ENCODE results near the gene MYL7. TPM values are rescaled to one million over a fixed set of nuclear protein-coding genes. Genes with fewer than 3 reads are reported as not detected.
A peak's percentile ranks its signal among the peaks of the same experiment; 100 is the strongest.

The MYL7 gene
- total RNA-seq, 1 experiment from 2014 or later: not detected

DNA sequence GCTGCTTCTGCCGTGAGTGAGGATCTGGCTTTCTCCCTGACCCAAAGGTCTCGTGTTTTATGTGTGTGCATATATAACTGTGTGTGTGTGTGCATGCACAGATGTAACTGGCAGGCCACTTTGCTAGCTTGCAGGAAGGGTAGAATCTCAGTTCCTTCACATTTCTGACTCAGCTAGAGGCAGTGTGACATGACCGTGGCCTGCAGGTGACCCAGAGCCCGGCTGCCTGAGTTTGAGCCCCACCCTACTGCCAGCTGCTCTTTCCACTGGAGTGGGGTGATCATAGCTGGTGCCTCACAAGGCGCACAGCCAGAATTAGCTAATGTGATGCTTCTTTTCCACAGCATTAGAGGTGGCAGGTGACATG is 9.3 kb upstream of the MYL7 start:
- peak; percentile 66 for DNase-seq (ENCODE audit: low spot score)

DNA sequence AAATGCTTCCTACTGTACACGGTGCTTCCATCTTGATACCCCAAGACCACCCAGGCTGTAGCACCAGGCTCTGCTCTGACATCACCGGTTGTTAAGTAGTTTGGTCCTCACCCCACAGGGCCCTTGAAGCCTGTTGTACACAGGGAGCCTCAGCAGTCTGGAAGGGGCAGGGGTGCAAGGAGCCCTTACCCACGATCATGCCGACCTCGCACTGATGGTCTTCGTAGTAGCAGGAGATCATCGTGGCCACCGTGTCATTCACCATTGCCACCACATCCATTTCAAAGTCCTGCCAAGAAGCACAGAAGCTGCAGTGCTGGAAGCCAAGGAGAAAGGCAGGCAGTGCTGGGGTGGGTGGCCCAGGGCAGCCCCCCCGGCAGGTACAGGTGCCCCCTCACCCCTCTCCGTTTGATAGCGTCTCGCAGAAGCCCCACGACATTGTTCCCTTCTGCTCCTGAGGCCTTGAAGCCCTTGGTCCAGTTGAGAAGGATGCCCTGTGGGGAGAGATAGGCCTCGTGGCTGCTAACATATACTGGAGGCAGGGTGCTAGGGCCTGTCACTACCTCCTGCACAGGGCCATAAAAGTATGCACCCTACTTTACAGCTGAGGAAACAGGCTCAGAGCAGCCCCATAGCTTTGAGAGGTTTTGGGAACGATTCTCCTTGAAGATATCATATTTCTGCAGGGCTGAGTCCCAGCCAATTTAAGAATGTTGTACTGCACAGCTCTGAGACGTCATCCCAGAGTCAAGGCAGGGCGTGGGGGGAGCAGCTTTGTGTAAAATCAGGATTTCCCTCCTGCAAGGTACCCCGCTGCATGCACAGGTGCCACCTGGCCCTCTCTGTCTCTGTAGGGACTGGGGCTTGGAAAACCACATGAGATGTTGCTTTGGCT is 8.7 kb upstream of the MYL7 start:
- DNase-seq (ENCODE audit: low spot score): no peak

- DNase-seq (ENCODE audit: low spot score): no peak
Measured at GRCh38 chr7:44148961-44149536, 7.9 kb upstream of the MYL7 start.

DNA sequence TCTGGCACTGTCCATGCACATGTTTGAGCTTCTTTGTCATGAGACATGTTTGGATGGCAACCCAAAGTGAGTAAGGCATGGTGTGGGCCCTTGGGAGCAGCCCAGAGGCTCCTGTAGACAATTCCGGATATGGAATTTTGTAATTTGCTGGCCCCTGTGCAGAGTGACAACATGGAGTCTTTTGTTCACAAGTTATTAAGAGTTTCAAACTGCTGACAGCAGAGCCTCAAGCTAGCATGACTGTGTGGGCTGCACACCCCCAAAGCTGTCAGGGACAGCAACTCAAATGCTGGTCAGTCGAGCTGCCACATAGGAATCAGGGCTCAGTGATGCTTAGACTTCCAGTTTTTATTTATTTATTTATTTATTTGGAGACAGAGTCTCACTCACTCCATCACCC is 7.0 kb upstream of the MYL7 start:
- DNase-seq (ENCODE audit: low spot score): no peak

GRCh38 chr7:44147026-44147991 is 6.2 kb upstream of the MYL7 start:
- DNase-seq (ENCODE audit: low spot score): peak; percentile 35

DNA sequence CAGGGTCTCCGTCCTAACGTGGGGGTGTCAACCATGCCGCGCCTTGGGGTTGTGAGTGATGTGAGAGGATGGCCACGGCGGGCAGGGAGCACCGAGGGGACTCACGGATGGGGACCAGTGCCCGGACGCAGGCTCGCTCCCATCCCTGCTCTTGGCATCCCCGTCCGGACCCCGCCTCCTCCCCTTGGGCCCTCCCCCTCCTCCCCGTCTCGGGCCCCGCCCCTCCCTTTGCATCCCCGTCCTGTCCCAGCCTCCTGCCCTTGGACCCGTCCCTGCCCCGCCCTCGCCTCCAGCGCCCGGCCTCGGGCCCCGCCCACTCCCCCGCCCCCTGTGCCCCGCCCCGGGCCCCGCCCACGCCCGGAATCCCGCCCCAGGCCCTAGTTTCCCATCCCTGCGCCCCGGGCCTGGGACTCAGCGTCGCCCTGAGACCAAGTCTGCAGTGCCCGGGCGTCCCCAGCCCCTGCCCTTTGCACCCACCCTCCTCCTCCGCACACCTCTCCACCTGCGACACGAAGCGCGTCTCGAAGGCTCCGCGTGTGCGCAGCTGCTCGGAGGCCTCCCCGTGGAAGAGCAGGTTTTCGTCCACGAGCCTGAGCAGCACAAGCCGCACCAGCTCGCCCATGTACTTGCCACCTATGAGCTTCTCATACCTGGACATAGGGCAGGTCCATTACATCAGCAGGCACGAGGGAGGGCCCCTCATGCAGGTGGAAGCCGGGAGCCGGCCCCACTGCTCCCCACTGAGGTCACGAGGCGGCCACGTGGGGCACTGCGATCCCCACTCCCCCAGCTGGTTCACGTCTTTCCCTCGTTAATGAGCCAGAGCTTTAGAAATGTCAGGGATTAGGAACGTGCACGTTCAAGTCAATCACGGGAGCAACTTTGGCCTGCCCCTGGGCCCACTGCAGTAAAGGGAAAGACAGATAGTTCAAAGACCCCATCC is 5.1 kb upstream of the MYL7 start:
- DNase-seq (ENCODE audit: low spot score): no peak

DNA sequence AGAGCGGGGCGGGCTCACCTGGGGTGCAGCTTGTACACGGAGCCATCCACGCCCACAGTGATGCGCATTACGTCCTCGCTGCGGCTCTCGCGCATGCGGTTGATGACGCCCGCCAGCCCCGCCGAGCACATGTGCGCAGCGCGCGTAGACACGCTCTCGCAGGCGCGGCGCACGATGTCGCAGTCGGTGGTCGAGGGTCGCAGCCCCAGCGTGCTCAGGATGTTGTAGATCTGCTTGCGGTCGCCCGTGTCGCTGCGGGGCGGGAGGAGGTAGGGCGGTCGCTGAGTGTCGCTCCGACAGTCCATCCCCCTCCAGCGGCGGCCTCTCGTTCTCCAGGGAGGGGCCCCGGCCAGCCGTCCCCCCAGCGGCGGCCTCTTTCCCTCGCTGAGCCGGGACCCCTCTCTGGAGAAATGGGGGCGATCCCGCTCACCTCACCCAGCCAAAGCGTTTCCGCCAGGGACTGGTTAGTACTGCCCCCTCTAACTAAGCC is 4.4 kb upstream of the MYL7 start:
- no peak for DNase-seq (ENCODE audit: low spot score)

DNA sequence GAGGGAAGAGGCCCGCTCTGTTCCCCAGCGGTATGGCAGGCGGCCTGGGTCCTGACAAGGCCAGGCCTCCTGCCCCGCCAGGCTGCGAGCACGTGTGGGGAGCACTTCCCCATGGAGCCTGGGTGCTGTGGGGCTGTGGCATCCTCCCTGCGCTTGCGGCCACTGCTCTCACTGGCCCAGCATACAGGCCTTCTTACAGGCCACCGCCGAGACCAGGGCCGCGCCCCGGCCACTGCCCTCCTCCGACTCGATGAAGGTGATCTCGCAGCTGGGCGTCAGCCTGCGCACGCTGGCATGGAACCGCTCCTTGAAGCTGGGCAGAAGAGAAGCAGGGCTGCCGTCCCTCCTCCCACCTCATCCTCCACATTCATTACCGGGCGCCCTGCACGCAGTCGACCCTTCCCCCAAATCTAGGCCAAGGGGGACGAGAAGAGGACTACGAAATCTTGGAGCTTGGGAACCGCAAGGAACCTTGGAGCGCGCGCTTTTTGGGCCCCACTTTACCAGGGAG is 3.9 kb upstream of the MYL7 start:
- DNase-seq (ENCODE audit: low spot score): no peak

- no peak for DNase-seq (ENCODE audit: low spot score)
Measured at GRCh38 chr7:44144426-44144967, 3.4 kb upstream of the MYL7 start.

DNA sequence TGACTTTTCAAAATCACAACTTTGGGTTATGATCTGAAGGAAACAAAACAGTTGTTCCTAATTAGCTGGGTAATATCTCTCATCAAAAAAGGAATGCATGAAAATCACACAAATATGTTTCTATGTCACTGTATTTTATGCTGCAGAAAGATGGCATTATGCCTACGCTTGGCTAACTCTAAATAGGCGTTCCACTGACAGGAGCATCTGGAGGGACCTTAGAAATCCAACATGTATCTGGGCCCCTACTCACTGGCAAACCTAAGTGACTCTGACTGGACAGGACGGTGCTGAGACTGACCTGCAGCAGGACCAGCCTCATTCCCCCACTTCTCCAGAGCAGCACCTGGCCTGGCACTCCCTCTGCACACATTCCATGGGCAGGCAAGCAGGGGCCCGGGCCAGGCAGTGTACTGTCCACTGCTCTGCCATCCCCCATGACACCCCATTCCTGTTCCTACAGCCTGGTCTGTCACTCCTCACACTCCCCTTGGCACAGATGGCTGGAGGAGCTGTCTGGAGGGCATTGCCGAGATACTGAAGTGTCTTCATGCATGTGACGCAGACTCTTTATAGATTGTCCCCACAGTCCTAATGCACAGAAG is 2.6 kb upstream of the MYL7 start:
- DNase-seq (ENCODE audit: low spot score): no peak

GRCh38 chr7:44142028-44142427 is 896 bp upstream of the MYL7 start:
- DNase-seq (ENCODE audit: low spot score): no peak

DNA sequence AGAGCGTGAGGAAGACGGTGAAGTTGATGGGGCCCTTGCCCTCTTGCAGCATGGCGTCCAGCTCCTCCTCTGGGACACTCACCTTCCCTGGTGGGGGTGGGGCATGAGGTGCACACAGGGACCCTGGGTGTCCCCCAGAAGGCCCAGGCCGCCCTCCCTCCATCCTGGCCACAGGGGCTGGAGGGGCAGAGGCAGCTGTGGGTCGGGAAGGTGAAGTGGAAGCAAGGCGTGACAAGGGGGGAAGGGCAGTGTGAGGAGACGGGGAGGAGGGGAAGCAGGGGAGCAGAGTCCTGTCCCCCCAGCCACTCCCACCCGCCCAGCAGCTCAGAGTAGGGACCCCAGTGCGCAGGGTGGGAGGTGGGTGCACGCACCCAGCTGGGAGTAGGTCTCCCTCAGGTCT is 791 bp downstream of the MYL7 start:
- no peak for DNase-seq (ENCODE audit: low spot score)

GRCh38 chr7:44139311-44140010 is 1.7 kb downstream of the MYL7 start:
- DNase-seq (ENCODE audit: low spot score): no peak

GRCh38 chr7:44138698-44139097 is 2.4 kb downstream of the MYL7 start:
- no peak for DNase-seq (ENCODE audit: low spot score)

DNA sequence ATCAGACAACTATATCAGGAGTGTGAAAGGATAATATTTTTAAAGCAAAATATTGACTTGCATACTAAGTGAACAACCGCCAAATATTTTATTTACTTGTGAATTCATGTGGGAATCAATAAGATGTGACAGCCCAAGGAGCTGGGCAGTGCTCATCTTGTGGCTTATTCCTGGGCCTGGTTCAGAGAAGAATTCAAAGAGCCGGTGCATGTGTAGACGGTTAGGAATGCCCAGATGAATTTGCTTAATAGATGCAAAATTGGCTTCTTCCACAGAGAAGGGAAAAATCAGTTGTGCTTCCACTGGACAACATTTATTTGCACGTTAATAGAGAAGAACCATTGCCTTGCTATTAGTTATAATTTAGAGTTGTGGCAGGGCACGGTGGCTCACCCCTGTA is 4.4 kb downstream of the MYL7 start:
- no peak for DNase-seq (ENCODE audit: low spot score)

- DNase-seq (ENCODE audit: low spot score): no peak
Measured at GRCh38 chr7:44134943-44135628, 6.0 kb downstream of the MYL7 start.

DNA sequence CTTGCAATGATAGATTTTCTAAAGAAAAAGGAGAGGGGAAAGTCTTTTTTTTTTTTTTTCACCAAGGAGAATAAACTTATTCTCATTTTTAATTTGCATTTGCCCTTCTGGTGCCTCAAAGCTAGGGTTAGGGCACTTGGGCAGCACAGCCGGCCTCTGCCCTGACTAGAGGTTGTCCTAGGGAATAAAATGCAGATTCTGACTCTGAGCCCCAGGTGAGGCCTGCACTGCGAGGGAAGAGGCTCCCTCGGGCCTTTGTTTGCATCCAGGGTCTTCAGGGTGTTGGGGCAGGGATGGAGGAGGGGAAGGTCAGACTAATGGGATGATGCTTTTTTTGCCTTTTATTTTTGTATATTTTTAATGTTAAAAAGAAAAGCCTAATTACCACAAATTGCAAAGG is 7.8 kb downstream of the MYL7 start:
- no peak for DNase-seq (ENCODE audit: low spot score)

DNA sequence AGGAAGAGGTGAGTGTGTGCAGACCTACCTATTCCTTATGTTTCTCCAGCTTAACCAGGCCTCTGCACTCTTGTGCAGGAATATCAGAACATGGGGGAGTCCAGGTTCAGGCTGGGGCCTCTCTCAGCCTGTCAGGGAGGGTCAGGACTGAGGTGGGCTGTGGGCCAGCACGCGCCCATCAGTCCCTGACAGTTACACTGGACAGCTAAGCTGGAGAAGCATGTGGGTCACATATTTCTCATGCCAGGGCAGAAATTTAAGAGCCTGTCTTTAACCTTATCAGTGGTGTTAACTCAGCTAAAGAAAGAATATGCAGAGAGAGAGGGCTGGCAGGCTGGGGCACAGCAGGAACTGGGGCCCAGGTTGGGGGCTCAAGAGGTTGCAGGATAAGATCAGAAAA is 9.1 kb downstream of the MYL7 start:
- DNase-seq (ENCODE audit: low spot score): peak; percentile 36

Measured in A172 (cell line).